Medulla oblongata (tissue), 1 donor: ENCODE results near the gene PELI3.
"Not testable (repeated sequence)": the region's sequence is repeated elsewhere in the genome, so short reads cannot be mapped to it uniquely, and the experiment has no call there.

Experiments
- DNase-seq: peaks from one replicate; pipeline ENCODE4 v3.0.0-alpha.2; 2015; ENCODE audit errors: extremely low spot score

PELI3 gene, protein sequence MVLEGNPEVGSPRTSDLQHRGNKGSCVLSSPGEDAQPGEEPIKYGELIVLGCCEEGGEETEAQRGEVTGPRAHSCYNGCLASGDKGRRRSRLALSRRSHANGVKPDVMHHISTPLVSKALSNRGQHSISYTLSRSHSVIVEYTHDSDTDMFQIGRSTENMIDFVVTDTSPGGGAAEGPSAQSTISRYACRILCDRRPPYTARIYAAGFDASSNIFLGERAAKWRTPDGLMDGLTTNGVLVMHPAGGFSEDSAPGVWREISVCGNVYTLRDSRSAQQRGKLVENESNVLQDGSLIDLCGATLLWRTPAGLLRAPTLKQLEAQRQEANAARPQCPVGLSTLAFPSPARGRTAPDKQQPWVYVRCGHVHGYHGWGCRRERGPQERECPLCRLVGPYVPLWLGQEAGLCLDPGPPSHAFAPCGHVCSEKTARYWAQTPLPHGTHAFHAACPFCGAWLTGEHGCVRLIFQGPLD

GRCh38 chr11:66466225-66467033 is at the start of gene PELI3:
TSS of gene PELI3 (plus strand) at chr11:66466905. CDS start at chr11:66468129, 1,224 bp downstream.
- DNase-seq = peak; percentile 95

DNA sequence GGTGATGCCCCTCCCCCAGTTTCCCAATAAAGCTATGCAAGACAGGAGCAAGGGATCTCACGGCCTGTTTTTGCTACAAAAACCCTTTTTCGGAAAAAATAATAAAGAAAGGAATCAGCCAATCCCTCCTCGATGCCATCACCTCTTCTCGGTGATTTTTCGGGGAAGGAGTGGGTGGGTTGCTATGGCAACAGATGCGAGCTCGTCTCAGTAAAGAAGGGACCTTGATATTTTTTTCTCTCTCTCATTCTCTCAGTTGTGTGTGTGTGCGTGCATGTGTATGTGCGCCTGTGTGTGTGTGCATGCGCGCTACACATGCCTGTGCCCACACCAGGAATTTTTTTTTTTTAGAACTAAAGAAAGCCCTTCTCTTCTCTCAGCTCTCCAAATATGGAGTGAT is 49.7 kb upstream of the PELI3 start:
- no peak for DNase-seq

- DNase-seq = peak; percentile 24
Observed at GRCh38 chr11:66418168-66418985, 48.3 kb upstream of the PELI3 start.

DNA sequence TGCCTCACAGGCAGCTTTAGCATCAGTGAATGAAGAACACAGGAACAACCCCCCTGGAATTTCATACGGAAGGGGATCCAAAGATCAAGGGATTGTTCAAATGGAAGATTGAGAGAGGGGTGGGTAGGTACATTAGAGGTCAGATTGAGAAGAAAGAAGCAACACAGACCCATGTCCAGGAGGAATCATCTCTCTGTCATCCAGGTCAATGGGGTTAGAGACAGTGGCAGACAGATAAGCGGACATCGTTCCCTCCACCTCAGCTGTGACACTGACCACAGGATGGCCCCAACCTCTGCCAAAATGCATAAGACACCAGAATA is 47.8 kb upstream of the PELI3 start:
- no peak for DNase-seq

- DNase-seq = no peak
Observed at GRCh38 chr11:66419825-66420224, 46.9 kb upstream of the PELI3 start.

DNA sequence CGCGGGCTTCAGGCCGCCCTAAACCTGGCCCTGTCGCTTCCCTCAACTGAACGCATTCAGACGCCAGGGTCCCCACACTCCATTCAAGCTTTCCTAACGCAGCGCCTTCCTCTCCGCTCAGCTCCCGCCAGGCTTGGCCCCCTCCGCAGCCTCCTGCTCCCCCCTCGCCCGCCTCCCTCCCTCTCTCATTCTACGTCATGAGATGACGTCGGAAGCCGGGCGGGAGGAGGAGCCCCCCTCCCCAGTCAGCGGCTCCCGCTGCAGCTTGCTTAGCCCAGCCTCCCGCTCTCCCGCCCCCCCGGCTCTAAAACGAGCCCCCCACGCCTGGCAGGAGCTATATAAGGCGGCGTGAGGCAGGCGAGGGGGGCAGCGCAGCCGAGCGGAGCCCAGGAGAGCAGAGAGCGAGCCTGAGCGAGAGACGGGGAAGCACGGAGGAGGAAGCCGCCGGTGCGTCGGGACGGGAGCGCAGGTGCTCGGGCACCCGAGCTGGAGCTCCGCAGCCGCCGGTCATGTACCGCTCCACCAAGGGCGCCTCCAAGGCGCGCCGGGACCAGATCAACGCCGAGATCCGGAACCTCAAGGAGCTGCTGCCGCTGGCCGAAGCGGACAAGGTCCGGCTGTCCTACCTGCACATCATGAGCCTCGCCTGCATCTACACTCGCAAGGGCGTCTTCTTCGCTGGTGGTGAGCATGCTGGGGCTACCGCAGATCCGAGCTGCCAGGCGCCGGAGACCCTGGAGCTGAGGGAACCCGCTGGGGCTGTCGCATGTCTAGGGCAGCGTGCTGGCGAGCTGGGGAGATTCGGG is 45.8 kb upstream of the PELI3 start, which contains the start of gene NPAS4:
TSS of gene NPAS4 (plus strand) at position 365 of the 806 bp plus-strand sequence. CDS start at position 510, 145 bp downstream.
- DNase-seq = no peak

GRCh38 chr11:66421492-66422205 is 45.1 kb upstream of the PELI3 start:
- DNase-seq = peak; percentile 91

DNA sequence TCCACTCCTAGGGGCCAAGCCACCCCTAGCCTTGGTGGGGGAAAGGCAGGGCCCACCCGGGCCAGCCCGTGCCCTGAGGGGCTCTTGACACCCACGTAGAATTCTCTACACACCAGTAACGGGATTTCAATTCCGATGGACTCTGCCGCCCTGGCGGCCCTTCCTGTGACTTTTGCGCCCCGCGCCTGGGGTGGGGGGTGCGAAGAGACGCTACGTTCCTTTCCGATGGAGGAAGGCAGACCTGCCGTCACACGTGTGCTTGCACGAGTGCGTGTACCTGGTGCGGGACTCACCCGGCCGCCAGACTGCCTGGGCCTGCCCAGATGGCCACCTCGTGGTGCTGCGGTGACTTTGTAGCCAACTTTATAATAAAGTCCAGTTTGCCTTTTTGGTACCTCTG is 40.4 kb upstream of the PELI3 start:
- no peak for DNase-seq

DNA sequence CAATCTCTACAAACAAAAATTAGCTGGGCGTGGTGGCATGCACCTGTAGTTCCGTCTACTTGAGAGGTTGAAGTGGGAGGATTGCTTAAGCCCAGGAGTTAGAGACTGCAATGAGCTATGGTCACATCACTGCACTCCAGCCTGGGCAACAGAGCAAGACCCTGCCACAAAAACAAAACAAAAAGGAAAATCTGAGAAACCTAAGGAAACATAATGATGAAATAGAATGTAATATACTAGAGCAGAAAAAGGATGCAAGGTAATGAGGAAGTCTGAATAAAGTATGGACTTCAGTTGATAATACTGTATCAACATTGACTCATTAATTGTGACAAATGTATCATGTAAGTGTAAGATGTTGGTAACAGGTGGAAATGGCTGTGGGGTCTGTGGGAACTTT is 37.8 kb upstream of the PELI3 start:
- no peak for DNase-seq

- DNase-seq = peak; percentile 72
Observed at GRCh38 chr11:66429983-66430602, 36.6 kb upstream of the PELI3 start.

DNA sequence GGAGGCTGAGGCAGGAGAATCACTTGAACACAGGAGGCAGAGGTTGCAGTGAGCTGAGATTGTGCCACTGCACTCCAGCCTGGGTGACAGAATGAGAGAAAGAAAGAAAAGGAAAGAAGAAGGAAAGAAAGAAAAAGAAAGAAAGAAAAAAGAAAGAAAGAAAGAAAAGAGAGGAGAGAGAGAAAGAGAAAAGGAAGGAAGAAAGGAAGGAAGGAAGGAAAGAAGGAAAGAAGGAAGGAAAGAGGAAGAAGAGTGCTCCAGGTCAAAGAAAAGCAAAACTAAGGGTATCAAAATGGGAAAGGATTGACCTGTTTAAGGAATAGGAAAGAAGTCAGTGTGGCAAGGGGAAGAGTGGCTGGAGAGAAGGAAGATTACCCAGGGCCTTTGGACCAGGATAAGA is 35.4 kb upstream of the PELI3 start:
- not testable (repeated sequence) for DNase-seq

GRCh38 chr11:66431871-66432329 is 34.8 kb upstream of the PELI3 start:
- DNase-seq = not testable (repeated sequence)

DNA sequence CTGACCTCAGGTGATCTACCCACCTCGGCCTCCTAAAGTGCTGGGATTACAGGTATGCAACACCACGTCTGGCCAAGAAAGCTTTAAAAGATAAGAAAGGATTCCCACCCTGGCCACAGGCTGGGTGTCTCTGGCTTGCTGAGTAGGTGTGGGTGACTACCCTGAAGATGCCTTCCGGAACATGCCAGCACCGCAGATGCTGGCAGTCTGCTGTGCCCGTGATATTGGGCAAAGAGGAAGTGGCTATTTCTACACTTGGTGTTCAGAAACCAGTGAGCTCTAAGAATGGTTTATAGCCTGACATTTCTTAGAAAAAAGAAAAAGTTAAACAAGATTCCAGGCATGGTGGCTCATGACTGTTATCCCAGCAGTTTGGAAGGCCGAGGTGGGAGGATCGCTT is 34.1 kb upstream of the PELI3 start:
- DNase-seq = peak; percentile 12

- DNase-seq = no peak
Observed at GRCh38 chr11:66437979-66438503, 28.7 kb upstream of the PELI3 start.

DNA sequence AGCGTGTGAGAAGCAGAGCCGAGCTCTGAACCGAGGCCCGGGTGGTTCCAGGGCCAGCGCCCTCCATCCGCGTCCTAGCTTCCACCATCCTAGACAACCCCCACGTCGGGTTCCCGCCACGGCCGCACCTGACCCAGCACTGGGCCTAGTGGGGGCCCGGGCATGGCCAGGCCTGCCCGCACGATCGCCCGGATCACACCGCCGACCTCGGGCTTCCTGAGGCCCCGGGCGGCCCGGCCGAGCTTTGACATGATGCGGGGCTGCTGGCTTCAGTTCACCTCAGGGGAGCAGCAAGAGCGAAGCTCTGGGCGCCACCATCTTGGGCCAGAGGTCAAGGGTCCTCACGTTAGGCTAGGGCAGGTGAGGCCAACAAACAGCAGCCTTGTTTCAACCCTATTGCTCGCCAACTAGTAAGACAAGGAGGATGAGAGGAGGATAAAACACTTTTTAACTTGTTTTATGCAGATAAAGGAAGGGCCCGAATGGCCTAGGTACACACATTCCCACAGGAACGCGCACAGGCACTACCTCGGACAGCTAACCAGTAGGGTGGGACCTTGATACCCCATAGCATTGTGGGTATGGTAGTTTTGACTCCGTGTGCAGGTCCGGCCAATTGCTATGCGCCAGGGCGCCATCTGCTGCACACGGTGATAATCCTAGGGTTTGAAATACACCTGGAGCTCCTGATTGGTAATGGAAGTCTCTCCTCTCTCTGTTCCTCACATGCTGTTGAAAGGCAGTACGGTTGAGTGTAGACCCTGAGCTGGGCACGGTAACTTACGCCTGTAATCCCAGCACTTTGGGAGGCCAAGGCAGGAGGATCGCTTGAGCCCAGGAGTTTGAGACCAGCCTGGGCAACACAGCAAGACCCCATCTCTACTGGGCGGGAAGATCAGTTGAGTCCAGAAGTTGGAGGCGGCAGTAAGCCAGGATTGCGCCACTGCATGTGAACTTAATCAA is 27.9 kb upstream of the PELI3 start, which contains the start of gene MRPL11:
TSS of gene MRPL11 (minus strand) at position 345 of the 963 bp plus-strand sequence. CDS start at position 251, 94 bp downstream.
- DNase-seq = peak; percentile 95

DNA sequence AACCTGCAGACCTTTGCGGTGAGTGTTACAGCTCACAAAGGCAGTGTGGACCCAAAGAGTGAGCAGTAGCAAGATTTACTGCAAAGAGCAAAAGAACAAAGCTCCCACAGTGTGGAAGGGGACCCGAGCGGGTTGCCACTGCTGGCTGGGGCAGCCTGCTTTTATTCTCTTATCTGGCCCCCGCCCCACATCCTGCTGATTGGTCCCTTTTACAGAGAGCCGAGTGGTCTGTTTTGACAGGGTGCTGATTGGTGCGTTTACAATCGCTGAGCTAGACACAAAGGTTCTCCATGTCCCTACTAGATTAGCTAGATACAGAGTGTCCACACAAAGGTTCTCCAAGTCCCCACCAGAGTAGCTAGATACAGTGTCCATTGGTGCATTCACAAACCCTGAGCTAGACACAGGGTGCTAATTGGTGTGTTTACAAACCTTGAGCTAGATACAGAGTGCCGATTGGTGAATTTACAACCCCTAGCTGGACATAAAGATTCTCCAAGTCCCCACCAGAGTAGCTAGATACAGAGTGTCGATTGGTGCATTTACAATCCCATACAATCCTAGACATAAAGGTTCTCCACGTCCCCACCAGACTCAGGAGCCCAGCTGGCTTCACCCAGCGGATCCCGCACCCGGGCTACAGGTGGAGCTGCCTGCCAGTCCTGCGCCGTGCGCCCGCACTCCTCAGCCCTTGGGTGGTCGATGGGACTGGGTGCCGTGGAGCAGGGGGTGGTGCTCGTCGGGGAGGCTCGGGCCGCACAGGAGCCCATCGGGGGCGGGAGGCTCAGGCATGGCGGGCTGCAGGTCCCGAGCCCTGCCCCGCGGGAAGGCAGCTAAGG is 26.4 kb upstream of the PELI3 start:
- DNase-seq = not testable (repeated sequence)

DNA sequence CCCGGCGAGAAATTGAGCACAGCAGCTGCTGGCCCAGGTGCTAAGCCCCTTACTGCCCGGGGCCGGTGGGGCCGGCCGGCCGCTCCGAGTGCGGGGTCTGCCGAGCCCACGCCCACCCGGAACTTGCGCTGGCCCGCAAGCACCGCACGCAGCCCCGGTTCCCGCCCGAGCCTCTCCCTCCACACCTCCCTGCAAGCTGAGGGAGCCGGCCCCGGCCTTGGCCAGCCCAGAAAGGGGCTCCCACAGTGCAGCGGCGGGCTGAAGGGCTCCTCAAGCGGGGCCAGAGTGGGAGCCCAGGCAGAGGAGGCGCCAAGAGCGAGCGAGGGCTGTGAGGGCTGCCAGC is 25.8 kb upstream of the PELI3 start:
- not testable (repeated sequence) for DNase-seq
